Lower leg skin (tissue), 3 donors: ENCODE results near the gene GDPD3.

Source experiments
- CTCF ChIP-seq, 3 donors: fragments of 450-650 bp; IDR thresholded peaks; one replicate each; pipeline ENCODE4 v1.5.1; 2016; ENCODE audit warnings: antibody characterized with exemption in 3 of 3, mild to moderate bottlenecking in 3 of 3, moderate library complexity in 2 of 3
- POLR2A ChIP-seq, 2 donors: fragments of 450-650 bp; IDR thresholded peaks; one replicate each; pipeline ENCODE4 v1.6.1; 2016 to 2017; ENCODE audit warnings: antibody characterized with exemption in 2 of 2, mild to moderate bottlenecking in 1 of 2, moderate library complexity in 1 of 2

- no peak for TF ChIP-seq CTCF (IDR thresholded peaks at IDR 0.05)
- TF ChIP-seq POLR2A (IDR thresholded peaks at IDR 0.05) = no peak
Observed at GRCh38 chr16:30108059-30108850, 5.1 kb downstream of the GDPD3 start.
